Astrocyte (in vitro differentiated cells and primary cell): ENCODE data around the gene NGFR. TPM values are rescaled to one million over a fixed set of nuclear protein-coding genes. Genes with fewer than 3 reads are reported as not detected.

ENCODE experiments used
- DNase-seq: peaks from one replicate; pipeline ENCODE4 v3.0.0-alpha.2; 2010; ENCODE audit warnings: low read depth
- FAIRE-seq: peaks from 2 replicates; lab custom pipeline; 2011; peaks lifted over from hg19 to GRCh38; lab: Jason Lieb, UNC
- H2AFZ ChIP-seq: 2 replicates; pipeline ENCODE4 v1.6.0; 2012; ENCODE audit warnings: low read depth, low read length, inconsistent platforms
- H3K27ac ChIP-seq: 2 replicates; pipeline ENCODE4 v1.5.1; 2011; ENCODE audit warnings: low read depth, low read length, inconsistent platforms
- H3K27me3 ChIP-seq: 2 replicates; pipeline ENCODE4 v1.6.0; 2011; ENCODE audit warnings: low read length, inconsistent platforms; ENCODE audit not compliant: insufficient read depth
- H3K36me3 ChIP-seq: 2 replicates; pipeline ENCODE4 v1.5.1; 2011; ENCODE audit warnings: low read length, inconsistent platforms; ENCODE audit not compliant: insufficient read depth
- H3K4me1 ChIP-seq: 2 replicates; pipeline ENCODE4 v1.5.1; 2011; ENCODE audit warnings: low read length, inconsistent platforms; ENCODE audit not compliant: insufficient read depth
- H3K4me2 ChIP-seq: 2 replicates; pipeline ENCODE4 v1.6.0; 2012; ENCODE audit warnings: low read length, inconsistent platforms
- H3K4me3 ChIP-seq: 2 replicates; pipeline ENCODE4 v1.5.1; 2011; ENCODE audit warnings: low read depth, mild to moderate bottlenecking, low read length, inconsistent platforms; ENCODE audit not compliant: insufficient read depth
- H3K79me2 ChIP-seq: 2 replicates; pipeline ENCODE4 v1.6.0; 2012; ENCODE audit warnings: mild to moderate bottlenecking, low read length, inconsistent platforms; ENCODE audit not compliant: insufficient read depth
- H3K9ac ChIP-seq: 2 replicates; pipeline ENCODE4 v1.6.0; 2012; ENCODE audit warnings: mild to moderate bottlenecking, low read length, inconsistent platforms
- H3K9me3 ChIP-seq: 2 replicates; pipeline ENCODE4 v1.5.1; 2012; ENCODE audit warnings: low read depth, mild to moderate bottlenecking, low read length, inconsistent platforms; ENCODE audit not compliant: insufficient read depth
- H4K20me1 ChIP-seq: 2 replicates; pipeline ENCODE4 v1.6.0; 2012; ENCODE audit warnings: low read length, inconsistent platforms; ENCODE audit not compliant: insufficient read depth
- H3K27ac Mint-ChIP-seq: one replicate; pipeline ENCODE4 v1.8.0; 2021; ENCODE audit warnings: mild to moderate bottlenecking, mixed read lengths; ENCODE audit not compliant: unreplicated experiment
- H3K27me3 Mint-ChIP-seq: one replicate; pipeline ENCODE4 v1.8.0; 2021; ENCODE audit warnings: low read depth, mixed read lengths; ENCODE audit not compliant: unreplicated experiment
- H3K36me3 Mint-ChIP-seq: one replicate; pipeline ENCODE4 v1.8.0; 2021; ENCODE audit warnings: low read depth, mixed read lengths; ENCODE audit not compliant: unreplicated experiment
- H3K4me1 Mint-ChIP-seq: one replicate; pipeline ENCODE4 v1.8.0; 2021; ENCODE audit warnings: low read depth, mixed read lengths; ENCODE audit not compliant: unreplicated experiment
- H3K4me3 Mint-ChIP-seq: one replicate; pipeline ENCODE4 v1.8.0; 2021; ENCODE audit warnings: mild to moderate bottlenecking, moderate library complexity, mixed read lengths; ENCODE audit not compliant: unreplicated experiment
- H3K9me3 Mint-ChIP-seq: one replicate; pipeline ENCODE4 v1.8.0; 2021; ENCODE audit warnings: mild to moderate bottlenecking, mixed read lengths; ENCODE audit not compliant: unreplicated experiment
- EZH2 ChIP-seq: IDR thresholded peaks from 2 replicates; pipeline ENCODE4 v1.6.1; 2012; ENCODE audit warnings: mild to moderate bottlenecking, low read length, inconsistent platforms; ENCODE audit not compliant: insufficient read depth
- total RNA-seq: library from RNA; stranded (reverse); gene quantifications from 2 replicates; pipeline ENCODE4 v1.2.1, GENCODE V29; 2021
- TF ChIP-seq, protein P1 (sequence below): IDR thresholded peaks from 2 replicates; pipeline ENCODE4 v1.5.1; 2011; ENCODE audit warnings: low read depth, mild to moderate bottlenecking, inconsistent platforms, low read length, moderate library complexity; ENCODE audit not compliant: insufficient read depth

NGFR gene
- total RNA-seq, 1 donor from 2014 or later = 0.64 TPM

DNA sequence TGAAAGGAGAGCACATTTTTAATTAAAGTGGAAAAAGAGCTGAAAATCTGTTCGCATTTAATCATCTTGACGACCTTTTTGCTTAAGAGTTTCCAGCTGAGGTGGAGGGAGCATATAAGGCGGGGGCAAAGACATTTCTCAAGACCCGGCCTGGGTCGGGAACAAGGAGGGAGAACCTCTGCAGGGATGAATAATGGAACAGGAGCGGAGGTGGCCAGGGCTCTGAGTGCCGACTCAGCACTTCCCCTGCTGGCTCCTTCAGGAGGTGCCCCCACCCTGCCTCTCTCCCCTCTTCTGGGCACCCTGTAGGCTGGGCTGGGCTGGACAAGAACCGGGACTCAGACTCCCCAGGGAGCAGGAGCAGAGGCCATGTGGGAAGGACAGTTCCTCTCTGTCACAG lies 7.9 kb upstream of the NGFR start:
- Mint-ChIP-seq H3K4me3 (no peak overlapping the region), H3K36me3 (no peaks in the 10 kb centered on the region), H3K4me1 (peaks cover 2% of the 10 kb centered on the region), H3K9me3 (peaks cover 7% of the 10 kb centered on the region), H3K27me3 (peaks cover 83% of the 10 kb centered on the region), H3K27ac (no peak overlapping the region)
- Histone ChIP-seq H3K4me1 (no peaks in the 10 kb centered on the region), H3K9ac (no peak overlapping the region), H3K79me2 (no peaks in the 10 kb centered on the region), H3K9me3 (no peaks in the 10 kb centered on the region), H3K36me3 (no peaks in the 10 kb centered on the region), H3K27ac (no peak overlapping the region), H3K4me3 (no peak overlapping the region), H4K20me1 (no peaks in the 10 kb centered on the region), H3K4me2 (no peak overlapping the region), H2AFZ (no peak overlapping the region), H3K27me3 (peaks cover 50% of the 10 kb centered on the region)
- TF ChIP-seq EZH2 = no peak
- TF ChIP-seq, protein P1, sequence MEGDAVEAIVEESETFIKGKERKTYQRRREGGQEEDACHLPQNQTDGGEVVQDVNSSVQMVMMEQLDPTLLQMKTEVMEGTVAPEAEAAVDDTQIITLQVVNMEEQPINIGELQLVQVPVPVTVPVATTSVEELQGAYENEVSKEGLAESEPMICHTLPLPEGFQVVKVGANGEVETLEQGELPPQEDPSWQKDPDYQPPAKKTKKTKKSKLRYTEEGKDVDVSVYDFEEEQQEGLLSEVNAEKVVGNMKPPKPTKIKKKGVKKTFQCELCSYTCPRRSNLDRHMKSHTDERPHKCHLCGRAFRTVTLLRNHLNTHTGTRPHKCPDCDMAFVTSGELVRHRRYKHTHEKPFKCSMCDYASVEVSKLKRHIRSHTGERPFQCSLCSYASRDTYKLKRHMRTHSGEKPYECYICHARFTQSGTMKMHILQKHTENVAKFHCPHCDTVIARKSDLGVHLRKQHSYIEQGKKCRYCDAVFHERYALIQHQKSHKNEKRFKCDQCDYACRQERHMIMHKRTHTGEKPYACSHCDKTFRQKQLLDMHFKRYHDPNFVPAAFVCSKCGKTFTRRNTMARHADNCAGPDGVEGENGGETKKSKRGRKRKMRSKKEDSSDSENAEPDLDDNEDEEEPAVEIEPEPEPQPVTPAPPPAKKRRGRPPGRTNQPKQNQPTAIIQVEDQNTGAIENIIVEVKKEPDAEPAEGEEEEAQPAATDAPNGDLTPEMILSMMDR = no peak
- DNase-seq (no peak), FAIRE-seq (no peak)

DNA sequence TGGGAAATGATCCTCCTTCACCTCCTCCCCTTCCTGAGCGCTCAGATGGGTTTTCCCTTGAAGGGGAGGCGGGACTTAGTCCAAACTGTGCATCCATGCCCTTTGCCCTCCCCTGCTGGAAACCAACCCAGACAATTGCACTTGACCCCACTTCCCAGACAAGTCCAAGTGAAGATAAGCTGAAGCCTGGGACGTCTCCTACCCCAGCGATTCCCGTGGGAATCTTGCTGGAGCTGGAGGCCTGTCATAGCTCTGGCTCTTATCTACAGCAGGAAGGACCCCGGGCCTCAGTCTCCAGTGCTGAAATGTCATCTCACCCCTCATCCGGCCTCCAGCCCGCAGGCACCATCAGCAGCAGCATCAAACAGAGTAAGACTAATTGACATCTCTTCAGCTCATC lies 6.5 kb upstream of the NGFR start:
- H3K27me3 Mint-ChIP-seq = peaks cover 81% of the 10 kb centered on the region
- H3K4me2 ChIP-seq = no peak overlapping the region
- no peaks in the 10 kb centered on the region for H3K36me3 ChIP-seq
- no peak overlapping the region for H3K27ac ChIP-seq
- no peak for DNase-seq
- no peak overlapping the region for H3K4me3 Mint-ChIP-seq
- H2AFZ ChIP-seq = no peak overlapping the region
- no peaks in the 10 kb centered on the region for H3K4me1 ChIP-seq
- H3K4me3 ChIP-seq = no peak overlapping the region
- no peaks in the 10 kb centered on the region for H4K20me1 ChIP-seq
- TF ChIP-seq, protein P1 = no peak
- TF ChIP-seq EZH2 = no peak
- H3K27me3 ChIP-seq = peaks cover 54% of the 10 kb centered on the region
- peaks cover 7% of the 10 kb centered on the region for H3K9me3 Mint-ChIP-seq
- H3K36me3 Mint-ChIP-seq = no peaks in the 10 kb centered on the region
- no peak overlapping the region for H3K9ac ChIP-seq
- H3K79me2 ChIP-seq = no peaks in the 10 kb centered on the region
- H3K27ac Mint-ChIP-seq = no peak overlapping the region
- no peaks in the 10 kb centered on the region for H3K9me3 ChIP-seq
- H3K4me1 Mint-ChIP-seq = peaks cover 2% of the 10 kb centered on the region
- FAIRE-seq = no peak

DNA sequence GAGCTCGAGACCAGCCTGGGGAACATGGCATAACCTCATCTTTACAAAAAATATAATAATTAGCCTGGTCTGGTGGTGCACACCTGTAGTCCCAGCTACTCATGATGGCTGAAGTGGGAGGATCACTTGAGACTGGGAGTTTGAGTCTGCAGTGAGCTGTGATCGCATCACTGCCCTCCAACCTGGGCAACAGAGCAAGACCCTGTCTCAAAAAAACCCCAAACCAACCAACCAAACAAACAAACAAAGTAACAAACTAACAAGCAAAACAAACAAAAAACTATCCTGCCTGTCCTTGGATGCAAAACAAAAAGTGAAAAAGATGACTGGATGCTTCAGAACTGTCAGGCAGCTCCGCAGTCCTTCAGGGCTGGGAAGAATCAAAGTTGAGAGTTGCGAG lies 5.7 kb upstream of the NGFR start:
- Histone ChIP-seq H3K4me1 (no peaks in the 10 kb centered on the region), H3K9ac (no peak overlapping the region), H3K27me3 (peaks cover 50% of the 10 kb centered on the region), H2AFZ (no peak overlapping the region), H3K27ac (no peak overlapping the region), H3K36me3 (no peaks in the 10 kb centered on the region), H3K4me3 (no peak overlapping the region), H3K4me2 (no peak overlapping the region), H3K79me2 (no peaks in the 10 kb centered on the region), H4K20me1 (no peaks in the 10 kb centered on the region), H3K9me3 (no peaks in the 10 kb centered on the region)
- FAIRE-seq = no peak
- peaks cover 7% of the 10 kb centered on the region for H3K9me3 Mint-ChIP-seq
- H3K4me1 Mint-ChIP-seq = peaks cover 2% of the 10 kb centered on the region
- no peak for TF ChIP-seq EZH2
- TF ChIP-seq, protein P1 = no peak
- no peak for DNase-seq
- no peak overlapping the region for H3K4me3 Mint-ChIP-seq
- no peaks in the 10 kb centered on the region for H3K36me3 Mint-ChIP-seq
- peaks cover 81% of the 10 kb centered on the region for H3K27me3 Mint-ChIP-seq
- no peak overlapping the region for H3K27ac Mint-ChIP-seq
